ENCODE data around the gene ITPRIP.

The ITPRIP gene

DNA sequence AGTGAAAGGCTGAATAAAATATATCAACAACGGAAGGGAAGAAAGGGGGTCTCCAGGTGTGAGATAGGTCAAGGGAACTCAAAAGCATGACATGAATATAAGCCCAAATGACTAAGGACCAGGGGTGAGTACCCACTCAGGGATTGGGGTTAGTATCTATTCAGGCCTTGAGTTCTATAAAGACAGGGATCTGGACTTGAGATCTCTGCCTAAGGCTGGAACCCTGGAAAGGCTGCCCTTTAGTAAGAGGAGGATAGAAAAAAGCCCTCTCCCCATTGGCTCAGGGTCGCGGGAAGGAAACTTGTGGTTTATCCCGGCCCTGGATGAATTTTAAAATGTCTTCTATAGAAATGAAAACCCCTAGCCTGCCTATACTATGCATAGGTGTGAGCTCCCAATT lies 2.4 kb upstream of the ITPRIP start:
- DNase-seq (ENCODE audit: low read depth) = no peak

DNA sequence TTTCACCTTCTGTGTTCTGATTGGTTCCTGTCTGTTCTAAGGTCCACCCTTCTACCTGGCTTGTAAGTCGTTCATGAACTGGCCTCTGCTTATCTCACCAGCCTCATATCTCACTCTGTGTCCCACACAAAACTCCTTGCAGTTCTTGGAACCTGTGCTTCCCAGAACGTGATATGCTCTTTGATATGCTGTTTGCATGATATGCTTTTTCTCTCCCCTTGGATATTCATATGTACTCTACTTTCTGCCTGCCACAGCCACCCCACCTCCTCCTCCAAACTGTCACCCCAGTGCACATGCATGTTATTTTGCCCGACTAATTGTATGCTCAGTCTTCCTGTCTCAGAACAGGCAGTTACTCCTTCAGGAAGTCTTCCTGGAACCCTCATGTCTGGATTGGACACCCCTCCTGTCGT lies 1.9 kb upstream of the ITPRIP start:
- DNase-seq (ENCODE audit: low read depth) = no peak

- no peak for DNase-seq (ENCODE audit: low read depth)
These were observed 1.3 kb upstream of the ITPRIP start for GRCh38 chr10:104339469-104340110.

- DNase-seq (ENCODE audit: low read depth) = no peak
These were observed 712 bp downstream of the ITPRIP start for GRCh38 chr10:104337521-104337984.

DNA sequence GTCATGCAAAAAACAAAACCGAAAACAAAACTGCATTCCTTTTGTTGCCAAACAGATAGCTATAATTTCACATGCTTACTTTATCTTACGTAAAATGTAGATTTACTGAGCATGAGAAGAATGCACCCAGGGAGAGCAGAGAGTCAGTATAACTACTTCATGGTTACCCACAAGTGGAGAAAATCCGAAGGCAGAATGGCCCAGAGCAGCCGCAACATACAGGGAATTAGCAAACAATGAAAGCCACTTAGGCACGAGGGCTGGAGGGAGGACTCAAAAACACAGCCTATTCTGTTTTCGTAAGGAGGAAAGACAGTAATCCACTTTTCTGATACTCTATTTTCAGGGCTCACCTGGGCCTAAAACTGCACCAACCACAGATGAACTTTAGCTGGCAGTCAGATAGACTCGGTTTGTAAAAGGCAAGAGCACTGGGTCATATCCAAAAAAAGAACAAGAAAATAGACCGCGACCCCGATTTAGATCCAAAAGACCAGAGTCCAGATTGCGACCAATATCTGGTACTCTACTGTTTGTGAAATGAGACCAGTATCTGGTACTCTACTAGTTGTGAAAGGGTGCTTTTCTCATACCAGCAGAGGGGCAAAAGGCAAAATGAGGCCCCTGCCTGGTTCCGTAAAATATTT lies 1.3 kb downstream of the ITPRIP start:
- DNase-seq (ENCODE audit: low read depth) = no peak

- no peak for DNase-seq (ENCODE audit: low read depth)
These were observed 3.2 kb downstream of the ITPRIP start for GRCh38 chr10:104334965-104335650.

DNA sequence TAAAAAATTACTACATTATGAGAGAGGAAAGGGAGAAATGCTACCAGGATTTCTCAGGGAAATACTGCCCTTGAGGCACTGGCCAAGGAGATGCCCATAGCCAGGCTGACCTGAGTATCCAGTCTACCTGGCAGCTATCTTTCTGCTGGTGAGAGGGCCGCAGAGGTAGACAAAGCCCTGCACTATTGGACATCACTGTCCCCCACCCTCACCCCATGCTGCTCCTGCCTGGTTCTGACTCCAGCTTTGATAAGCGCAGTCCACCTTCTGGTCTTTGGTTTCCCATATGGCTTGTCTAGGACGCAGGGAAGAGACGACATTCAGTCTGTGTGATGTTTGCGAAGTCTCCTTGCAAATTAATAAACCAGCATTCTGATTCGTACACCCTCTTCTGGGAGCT lies 3.7 kb downstream of the ITPRIP start:
- no peak for DNase-seq (ENCODE audit: low read depth)

DNA sequence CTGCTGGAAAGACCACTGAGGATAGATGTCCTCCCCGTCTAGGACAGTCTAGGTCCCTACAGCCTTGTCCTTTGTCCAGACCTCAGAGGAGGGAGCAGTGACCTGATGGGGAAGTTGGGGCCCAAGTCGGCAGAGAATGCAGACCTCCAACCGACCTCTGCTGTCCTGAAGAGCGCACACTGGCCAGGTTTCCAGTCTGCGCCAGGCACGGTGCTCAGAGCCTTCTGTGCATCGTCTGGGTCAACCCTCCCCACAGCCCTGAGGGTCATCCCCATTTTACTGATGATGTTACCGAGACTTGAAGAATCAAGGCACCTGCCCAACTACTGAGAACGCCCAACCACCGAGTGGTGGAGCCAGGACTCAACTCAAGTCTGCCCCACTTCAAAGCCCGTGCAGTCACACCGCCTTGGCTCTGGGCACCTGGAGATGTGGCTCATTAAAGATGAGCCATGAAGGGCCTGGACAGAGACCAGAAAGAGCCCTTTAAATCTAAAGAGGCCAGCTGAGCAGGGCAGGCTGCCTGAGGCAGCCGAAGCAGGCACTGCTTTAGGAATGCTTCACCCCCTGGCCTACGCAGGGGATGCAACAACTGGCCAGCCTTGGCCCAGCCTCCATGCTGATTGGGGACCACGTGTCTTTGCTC lies 4.4 kb downstream of the ITPRIP start:
- DNase-seq (ENCODE audit: low read depth) = no peak

DNA sequence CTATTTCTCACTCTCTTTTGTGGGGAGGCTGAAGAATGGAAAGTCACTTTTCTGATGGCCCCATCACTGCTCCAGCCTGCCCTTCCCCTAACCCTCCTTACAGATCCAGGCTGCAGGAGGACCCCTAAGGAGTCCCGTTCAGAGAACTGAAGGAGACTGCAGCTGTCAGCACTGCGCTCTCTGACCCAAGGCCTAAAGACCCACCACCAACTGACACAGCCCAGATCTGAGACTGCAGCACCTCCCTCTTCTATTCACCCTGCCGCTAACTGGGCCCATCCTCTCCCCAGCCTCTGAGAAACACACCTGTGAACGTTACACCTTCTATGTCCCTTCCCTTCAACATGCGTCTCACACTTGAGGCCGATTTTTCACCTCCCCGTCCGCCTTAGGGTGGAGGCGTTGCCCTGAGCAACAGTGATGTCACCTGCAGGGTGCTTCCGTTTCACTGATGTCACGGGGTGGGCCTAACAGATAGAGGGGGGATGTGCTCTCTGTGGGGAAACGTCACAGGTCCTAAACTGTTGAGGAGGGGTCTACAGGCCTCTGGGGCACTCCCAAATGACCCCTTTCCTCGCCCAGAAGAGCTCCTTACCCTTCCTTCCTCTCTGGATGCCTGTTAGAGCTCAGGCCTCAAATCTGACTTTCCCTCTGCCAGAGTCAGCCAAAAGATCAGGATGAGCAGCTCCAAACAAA lies 5.1 kb downstream of the ITPRIP start:
- DNase-seq (ENCODE audit: low read depth) = no peak

DNA sequence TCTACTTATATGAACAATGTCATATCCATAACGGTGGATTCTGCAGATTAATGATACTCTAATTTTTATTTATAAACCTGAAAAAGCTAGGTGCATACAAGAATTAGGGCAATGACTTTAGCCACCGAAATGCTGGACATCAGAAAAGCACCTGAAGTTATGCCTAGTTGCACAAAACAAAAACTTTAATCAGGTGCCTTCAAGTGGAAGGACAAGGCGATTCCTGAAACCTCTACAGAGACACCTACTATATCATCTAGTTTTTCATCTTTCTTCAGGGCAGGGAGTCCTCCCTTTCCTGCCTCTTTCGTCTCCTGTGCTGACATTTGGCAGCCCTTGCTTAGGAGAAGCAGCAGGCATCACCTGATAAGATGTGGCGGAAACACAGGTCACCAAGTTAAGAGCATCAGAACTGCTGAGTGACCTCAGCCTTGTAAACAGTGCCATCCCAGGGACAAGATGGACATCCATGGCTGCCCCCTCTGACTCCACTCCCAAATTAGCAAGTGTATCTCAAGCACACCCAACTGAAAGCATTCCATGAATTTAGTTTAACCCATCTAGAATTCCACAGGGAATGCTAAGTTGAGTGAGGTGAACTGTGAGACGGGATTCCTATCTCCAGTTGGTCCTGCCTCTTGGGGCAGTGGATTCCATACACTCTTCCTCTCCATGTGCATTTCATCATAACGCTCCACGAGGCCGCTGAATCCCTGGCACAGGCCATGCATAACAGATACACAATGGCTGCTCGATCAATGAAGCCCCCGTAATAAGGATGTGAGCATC lies 5.8 kb downstream of the ITPRIP start:
- no peak for DNase-seq (ENCODE audit: low read depth)

- DNase-seq (ENCODE audit: low read depth) = no peak
These were observed 6.9 kb downstream of the ITPRIP start for GRCh38 chr10:104331208-104331838.

DNA sequence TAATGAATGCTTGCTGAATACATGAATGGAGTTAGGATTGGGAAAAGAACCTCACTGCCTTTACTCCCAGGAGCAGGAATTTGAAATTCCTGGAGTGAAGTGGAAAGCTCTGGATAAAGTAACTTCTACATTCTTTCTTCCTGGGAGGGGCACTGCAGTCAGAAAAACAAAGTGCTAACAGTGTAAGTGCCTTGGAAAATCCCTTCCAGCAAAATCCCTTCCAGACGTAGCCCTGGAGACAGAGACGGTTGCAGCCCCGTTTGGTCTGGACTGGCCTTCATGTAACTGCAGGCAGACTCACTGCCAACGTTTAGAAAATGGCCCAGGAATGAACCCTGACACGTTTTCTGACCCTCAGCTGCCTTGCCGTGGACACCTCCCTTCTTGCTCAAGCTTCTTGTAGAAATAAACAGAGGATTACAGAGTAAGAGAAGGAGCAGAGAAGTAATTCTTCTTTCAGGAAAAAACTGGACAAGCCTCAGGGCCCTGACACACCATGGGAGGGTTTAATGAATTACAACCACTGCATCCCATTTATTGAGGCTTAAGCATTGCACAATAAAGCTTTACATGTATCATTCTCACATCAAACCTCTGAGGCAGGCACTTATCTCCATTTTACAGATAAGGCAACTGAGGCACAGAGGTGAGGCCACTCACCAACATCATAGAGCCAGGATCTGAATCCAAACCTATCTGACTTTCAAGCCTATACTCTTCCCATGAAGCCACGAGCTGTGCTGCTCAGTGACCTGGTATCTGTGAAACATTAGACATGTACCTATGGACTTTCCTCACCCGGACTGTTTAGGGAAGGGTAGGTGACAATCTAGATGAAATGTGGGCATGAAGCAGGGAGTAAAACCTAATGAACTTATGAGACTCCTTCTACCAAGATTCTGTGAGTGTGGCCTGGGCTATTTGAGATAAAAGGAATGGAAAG lies 7.8 kb downstream of the ITPRIP start:
- DNase-seq (ENCODE audit: low read depth) = no peak

DNA sequence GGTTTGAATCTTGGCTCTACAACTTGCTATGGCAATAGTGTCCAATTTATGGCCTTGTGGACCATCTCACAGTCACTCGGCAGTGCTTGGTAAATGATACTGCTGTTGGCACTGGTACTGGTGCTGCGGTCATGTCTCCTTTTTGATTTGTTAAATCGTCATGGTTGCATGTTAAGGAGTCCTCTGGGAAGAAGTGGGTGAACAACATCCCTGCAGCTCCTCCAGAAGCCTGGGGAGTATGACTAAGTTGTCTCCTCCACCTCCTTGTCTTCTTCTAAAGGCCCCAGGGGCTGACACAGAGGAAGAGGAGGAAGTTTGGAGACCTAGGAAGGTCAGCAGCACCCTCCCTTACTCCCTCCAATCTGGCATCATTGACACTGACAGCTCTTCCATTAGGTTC lies 8.5 kb downstream of the ITPRIP start:
- DNase-seq (ENCODE audit: low read depth) = no peak

DNA sequence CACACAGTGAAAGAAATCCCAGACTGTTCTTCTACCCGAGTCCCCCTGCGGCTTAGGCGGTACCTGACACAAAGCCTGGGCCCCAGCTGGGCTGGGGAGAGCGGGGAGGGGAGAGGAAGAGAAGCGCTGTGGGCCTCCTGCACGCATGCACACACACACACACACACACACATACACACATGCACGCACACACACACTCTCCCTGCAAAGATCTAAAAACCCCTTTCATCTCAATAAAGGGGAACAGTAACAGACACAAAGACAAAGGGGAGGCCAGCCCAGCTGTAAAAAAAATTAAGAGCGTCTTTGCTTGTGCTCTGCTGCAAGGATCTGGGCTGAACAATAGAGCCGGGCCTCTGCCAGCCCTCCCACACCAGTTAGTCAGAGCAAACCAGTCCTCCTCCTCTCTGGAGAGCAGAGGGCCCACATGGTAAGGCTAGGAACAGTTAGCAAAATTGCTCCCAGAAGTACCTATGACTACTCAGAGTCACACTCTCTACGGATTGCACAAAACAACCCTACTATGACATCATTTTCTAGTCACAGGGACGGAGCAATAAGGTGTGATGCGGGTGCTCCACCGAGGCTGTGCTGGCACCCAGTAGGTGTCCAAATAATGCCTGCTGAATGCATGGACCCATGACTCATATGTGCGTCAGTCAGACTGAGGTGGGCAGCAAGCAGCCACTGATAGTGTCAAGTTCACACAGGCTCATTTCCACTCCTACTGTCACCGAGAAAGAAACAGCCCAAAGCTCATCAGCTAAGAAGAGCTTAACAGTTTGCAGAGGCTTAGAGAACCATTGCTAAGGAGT lies 9.2 kb downstream of the ITPRIP start:
- peak; percentile 45 for DNase-seq (ENCODE audit: low read depth)

GRCh38 chr10:104328646-104328895 lies 9.7 kb downstream of the ITPRIP start:
- DNase-seq (ENCODE audit: low read depth) = no peak

DNA sequence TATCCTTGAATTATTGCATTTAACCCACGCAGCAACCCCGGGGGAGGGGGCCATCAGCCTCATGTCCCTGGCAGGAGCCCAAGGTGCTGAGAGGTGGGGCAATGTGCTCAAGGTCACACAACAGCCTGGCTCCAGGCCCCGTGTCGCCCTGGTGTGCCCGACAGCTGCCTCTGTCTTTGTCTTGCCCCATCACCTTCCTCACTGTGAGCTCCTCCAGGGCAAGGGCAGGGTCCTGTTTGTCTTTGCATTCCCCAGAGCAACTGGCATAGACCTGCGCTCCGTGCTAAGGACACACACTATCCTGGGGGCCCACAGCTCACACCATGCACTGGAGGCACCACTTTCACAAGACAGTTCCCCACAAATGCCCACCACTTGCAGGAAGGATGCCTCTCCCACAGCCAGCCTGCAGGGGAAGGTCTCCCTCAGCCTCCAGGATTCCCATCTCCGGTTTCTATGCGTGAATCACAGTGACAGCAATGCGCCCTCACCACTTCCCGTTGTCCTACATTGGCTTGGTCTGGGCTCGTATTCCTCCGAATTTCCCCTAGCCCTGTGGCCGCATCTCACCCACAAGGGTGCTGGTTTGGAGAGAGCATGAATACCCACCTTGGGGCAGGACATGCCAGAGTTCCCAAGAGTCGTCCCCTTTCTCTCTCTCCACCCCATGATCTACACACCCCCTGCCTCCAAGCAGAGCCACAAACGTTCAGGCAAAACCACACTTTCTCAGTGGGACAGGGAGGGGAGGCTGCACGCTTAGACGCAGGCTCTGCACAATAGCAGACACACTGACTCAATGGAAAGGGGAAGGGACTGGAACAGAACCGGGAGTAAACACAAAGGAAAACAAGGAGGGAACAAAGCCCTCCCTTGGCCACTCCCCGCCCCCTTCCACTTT lies 10.3 kb downstream of the ITPRIP start:
- DNase-seq (ENCODE audit: low read depth) = no peak

DNA sequence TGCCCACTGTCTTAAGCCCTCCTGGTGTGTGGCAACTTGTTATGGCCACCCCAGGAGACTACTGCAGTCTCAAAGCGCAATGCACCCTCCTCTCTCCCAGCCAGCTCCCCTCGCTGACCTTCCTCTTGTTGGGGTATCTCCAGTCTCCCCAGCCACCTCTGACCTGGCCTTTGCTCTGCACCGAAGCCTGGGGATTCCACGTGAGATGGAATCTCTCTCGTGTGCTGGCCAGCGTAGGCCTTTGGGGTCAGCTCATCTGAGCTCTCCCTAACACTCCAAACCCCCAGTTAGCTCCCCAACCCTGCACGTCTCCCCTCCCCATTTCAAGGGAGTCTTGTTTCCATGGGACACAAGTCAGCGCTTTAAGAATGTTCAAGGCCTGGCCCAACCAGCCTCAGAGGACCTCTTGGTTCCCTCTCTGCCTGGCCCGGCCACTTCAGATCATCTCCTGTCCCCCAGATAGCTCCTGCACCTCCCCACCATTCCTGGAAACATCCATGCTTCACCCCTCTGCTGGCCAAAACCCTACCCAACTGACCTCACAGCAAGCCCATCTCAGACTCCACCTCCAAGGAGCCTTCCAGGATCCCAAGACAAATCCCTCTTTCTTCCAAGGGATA lies 11.2 kb downstream of the ITPRIP start:
- no peak for DNase-seq (ENCODE audit: low read depth)
